Epithelial cell of proximal tubule (primary cell): ENCODE results near the gene MTCL1. TPM values are rescaled to one million over a fixed set of nuclear protein-coding genes. Genes with fewer than 3 reads are reported as not detected.
A peak's percentile ranks its signal among the peaks of the same experiment; 100 is the strongest.

ENCODE experiments used
- DNase-seq: peaks from one replicate; pipeline ENCODE4 v3.0.0-alpha.2; 2011; ENCODE audit warnings: low read depth
- H3K4me3 ChIP-seq: 2 replicates; pipeline ENCODE4 v1.5.1; 2011; ENCODE audit warnings: low read depth, mild to moderate bottlenecking, low read length
- CTCF ChIP-seq: conservative IDR thresholded peaks from 2 replicates; pipeline ENCODE4 v1.5.1; 2012; ENCODE audit warnings: low read depth, mild to moderate bottlenecking, low read length
- total RNA-seq: library from RNA; depleted of rRNA; stranded (reverse); fragments of >200 nt; gene quantifications from 2 replicates; pipeline ENCODE4 v1.2.3, GENCODE V29; 2015

Gene MTCL1
- total RNA-seq, 1 donor from 2014 or later: 60.1 TPM

- no peak for TF ChIP-seq CTCF
- no peak for DNase-seq
- no peak overlapping the region for H3K4me3 ChIP-seq
Measured at GRCh38 chr18:8843005-8843404, 137.6 kb downstream of the MTCL1 start.

GRCh38 chr18:8844721-8845148 lies 139.4 kb downstream of the MTCL1 start:
- DNase-seq: peak; percentile 18
- TF ChIP-seq CTCF: no peak
- H3K4me3 ChIP-seq: no peak overlapping the region

GRCh38 chr18:8845506-8845905 lies 140.2 kb downstream of the MTCL1 start:
- no peak for DNase-seq
- no peak overlapping the region for H3K4me3 ChIP-seq
- no peak for TF ChIP-seq CTCF

- no peak for TF ChIP-seq CTCF
- no peak for DNase-seq
- no peak overlapping the region for H3K4me3 ChIP-seq
Measured at GRCh38 chr18:8847066-8847755, 141.9 kb downstream of the MTCL1 start.

GRCh38 chr18:8847900-8848299 lies 142.5 kb downstream of the MTCL1 start:
- TF ChIP-seq CTCF: no peak
- H3K4me3 ChIP-seq: no peak overlapping the region
- DNase-seq: no peak

- DNase-seq: no peak
- no peak for TF ChIP-seq CTCF
- H3K4me3 ChIP-seq: no peak overlapping the region
Measured at GRCh38 chr18:8848541-8848940, 143.2 kb downstream of the MTCL1 start.

- peak; percentile 66 for DNase-seq
- no peak overlapping the region for H3K4me3 ChIP-seq
- no peak for TF ChIP-seq CTCF
Measured at GRCh38 chr18:8849696-8850095, 144.3 kb downstream of the MTCL1 start.
